ENCODE measurements around the gene CIITA. TPM values are rescaled to one million over a fixed set of nuclear protein-coding genes. Genes with fewer than 3 reads are reported as not detected.

The CIITA gene
- total RNA-seq, 1 donor from 2014 or later = 0.20 TPM

DNA sequence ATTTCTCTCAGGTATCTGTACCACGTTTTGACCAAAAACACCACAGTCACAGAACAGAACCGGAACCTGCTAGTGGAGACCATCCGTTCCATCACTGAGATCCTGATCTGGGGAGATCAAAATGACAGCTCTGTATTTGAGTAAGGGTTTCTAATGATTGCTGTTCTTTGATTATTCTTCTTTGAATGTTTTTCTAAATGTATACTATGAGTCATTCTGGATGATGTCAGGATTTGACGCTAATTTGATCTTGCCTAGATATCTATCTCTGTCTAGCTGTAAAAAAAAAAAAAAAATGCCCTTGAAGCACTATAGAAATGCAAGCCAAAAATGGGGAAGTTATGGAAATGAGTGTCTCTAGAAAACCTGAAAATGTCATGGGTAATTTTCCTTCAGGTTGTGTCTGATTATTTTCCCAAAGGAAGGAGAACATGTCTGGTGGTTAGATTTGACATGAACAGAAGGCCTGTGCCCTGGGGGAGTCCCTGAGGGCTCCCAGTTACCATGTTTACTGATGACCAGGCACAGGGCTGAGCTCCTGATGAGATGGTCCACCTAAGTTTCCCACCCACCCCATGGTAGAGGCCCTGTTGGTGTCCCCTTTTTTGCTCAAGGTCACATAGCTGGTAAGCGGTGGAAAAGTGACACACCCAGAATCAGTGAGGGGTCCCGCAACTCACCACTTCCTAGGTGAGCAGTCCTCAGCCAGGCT, 80.9 kb downstream of the CIITA start:
- peaks cover 4% of the 10 kb centered on the region for H3K4me1 Mint-ChIP-seq
- no peak for DNase-seq (ENCODE audit: low spot score in 2 of 2, unreplicated experiment in 2 of 2)
- H3K27me3 Mint-ChIP-seq (ENCODE audit: low read depth) = no peaks in the 10 kb centered on the region
- TF ChIP-seq, protein P1, sequence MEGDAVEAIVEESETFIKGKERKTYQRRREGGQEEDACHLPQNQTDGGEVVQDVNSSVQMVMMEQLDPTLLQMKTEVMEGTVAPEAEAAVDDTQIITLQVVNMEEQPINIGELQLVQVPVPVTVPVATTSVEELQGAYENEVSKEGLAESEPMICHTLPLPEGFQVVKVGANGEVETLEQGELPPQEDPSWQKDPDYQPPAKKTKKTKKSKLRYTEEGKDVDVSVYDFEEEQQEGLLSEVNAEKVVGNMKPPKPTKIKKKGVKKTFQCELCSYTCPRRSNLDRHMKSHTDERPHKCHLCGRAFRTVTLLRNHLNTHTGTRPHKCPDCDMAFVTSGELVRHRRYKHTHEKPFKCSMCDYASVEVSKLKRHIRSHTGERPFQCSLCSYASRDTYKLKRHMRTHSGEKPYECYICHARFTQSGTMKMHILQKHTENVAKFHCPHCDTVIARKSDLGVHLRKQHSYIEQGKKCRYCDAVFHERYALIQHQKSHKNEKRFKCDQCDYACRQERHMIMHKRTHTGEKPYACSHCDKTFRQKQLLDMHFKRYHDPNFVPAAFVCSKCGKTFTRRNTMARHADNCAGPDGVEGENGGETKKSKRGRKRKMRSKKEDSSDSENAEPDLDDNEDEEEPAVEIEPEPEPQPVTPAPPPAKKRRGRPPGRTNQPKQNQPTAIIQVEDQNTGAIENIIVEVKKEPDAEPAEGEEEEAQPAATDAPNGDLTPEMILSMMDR (IDR thresholded peaks at IDR 0.05; ENCODE audit: unreplicated experiment) = no peak
- H3K27ac Mint-ChIP-seq = no peak overlapping the region
- no peak overlapping the region for H3K4me3 Mint-ChIP-seq
- no peaks in the 10 kb centered on the region for H3K9me3 Mint-ChIP-seq
- H3K36me3 Mint-ChIP-seq = peaks cover 6% of the 10 kb centered on the region

DNA sequence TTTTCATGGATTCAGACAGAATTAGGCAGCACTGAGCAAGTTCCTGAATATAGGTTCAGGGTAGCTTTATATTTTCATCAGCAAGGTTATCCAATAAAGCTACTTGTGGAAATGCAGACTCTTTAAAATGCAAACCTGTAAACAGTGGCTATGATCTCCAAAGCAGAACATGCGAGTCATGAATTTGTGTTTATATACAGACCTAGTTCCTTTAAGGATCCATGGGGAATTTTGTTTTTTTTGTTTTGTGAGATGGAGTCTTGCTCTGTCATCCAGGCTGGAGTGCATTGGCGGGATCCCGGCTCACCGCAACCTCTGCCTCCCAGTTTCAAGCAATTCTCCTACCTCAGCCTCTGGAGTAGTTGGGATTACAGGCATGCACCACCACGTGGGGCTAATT, 82.2 kb downstream of the CIITA start:
- Mint-ChIP-seq H3K27me3 (ENCODE audit: low read depth) (no peaks in the 10 kb centered on the region), H3K4me1 (peaks cover 3% of the 10 kb centered on the region), H3K36me3 (peaks cover 10% of the 10 kb centered on the region), H3K4me3 (no peak overlapping the region), H3K27ac (no peak overlapping the region), H3K9me3 (no peaks in the 10 kb centered on the region)
- TF ChIP-seq, protein P1 (IDR thresholded peaks at IDR 0.05; ENCODE audit: unreplicated experiment) = no peak
- DNase-seq (ENCODE audit: low spot score in 2 of 2, unreplicated experiment in 2 of 2) = no peak

DNA sequence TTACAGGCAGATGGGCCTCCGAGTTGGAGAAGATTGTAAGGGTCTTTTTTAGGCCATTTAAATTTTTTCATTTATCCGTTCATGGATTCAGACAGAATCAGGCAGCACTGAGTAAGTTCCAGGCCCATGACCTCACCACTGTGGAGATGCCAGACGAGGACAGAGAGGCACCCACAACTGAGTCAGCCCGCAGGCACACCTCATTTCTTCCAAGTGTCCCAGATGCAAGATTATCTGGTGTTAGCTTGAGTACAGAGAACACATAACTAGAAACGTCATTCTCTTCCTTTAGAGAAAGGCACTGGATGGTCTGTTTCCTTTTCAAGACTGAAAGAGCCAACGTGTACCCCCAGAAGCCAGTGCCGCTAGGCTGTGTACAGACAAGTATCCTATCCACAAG, 84.2 kb downstream of the CIITA start:
- H3K4me1 Mint-ChIP-seq = peaks cover 6% of the 10 kb centered on the region
- H3K9me3 Mint-ChIP-seq = no peaks in the 10 kb centered on the region
- no peak overlapping the region for H3K4me3 Mint-ChIP-seq
- peaks cover 10% of the 10 kb centered on the region for H3K36me3 Mint-ChIP-seq
- DNase-seq (ENCODE audit: low spot score in 2 of 2, unreplicated experiment in 2 of 2) = no peak
- TF ChIP-seq, protein P1 (IDR thresholded peaks at IDR 0.05; ENCODE audit: unreplicated experiment) = no peak
- no peaks in the 10 kb centered on the region for H3K27me3 Mint-ChIP-seq (ENCODE audit: low read depth)
- H3K27ac Mint-ChIP-seq = no peak overlapping the region

DNA sequence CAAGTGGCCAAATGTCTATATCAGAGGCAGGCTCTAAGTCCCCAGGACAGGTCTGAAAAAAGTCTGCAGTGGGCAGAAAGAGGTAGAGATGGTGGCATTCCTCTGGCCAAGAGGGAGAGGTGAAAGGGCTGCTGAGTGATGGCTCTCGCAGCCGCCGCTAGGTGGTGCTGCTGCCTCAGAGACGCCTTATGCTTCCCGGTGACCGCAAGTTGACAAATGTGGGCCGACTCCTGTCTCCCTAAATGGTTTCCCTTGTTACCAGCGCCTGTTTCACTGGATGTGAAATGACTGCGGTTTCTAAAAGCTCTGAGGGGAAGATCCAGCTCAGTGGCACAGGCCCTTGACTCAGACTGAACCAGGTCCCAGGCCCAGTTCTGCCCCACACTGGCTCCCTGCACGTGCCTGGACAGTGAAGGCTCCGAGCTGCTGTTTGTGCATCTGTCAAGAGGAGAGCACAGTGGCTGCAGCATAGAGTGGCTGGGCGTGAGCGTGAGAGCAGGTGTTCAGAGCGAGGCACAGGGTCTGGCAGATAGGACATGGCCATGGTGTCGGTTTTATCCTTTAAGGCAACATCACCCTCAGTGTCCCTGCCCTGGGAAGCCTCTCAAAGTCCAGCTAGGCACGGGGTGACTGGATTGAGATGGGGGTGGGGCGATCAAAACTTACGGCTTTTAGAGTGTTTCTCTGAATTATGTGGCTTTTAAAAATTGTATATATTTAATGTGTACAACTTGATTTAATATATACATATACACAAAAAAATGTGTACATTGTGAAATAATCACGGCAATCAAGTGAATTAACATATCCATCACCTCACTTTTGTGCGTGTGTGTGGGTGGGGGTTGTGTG, 87.3 kb downstream of the CIITA start:
- Mint-ChIP-seq H3K4me3 (no peak overlapping the region), H3K27me3 (ENCODE audit: low read depth) (no peaks in the 10 kb centered on the region)

DNA sequence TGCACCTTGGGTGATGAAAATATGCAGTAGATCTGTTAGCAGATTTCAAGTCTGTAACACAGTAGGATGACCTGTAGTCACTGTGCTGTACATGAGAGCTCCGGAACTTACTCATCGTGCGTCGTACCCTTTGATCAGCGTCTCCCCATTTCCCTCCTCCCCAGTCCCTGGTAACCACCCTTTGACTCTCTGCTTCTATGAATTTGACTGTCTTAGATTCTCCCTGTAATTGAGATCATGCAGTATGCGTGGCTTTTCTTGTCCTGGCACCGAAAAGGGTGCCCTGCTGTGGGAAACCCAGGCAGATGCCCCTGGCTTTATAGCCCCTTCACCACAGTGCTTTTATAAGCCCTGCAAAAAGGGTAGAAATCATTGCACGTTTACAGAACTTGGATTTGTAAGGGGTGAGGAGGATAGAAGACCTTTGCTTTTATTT, 87.9 kb downstream of the CIITA start:
- Mint-ChIP-seq H3K36me3 (peaks cover 8% of the 10 kb centered on the region), H3K9me3 (no peaks in the 10 kb centered on the region), H3K4me3 (no peak overlapping the region), H3K27me3 (ENCODE audit: low read depth) (no peaks in the 10 kb centered on the region), H3K4me1 (peaks cover 4% of the 10 kb centered on the region), H3K27ac (no peak overlapping the region)
- TF ChIP-seq, protein P1 (IDR thresholded peaks at IDR 0.05; ENCODE audit: unreplicated experiment) = no peak
- DNase-seq (ENCODE audit: low spot score in 2 of 2, unreplicated experiment in 2 of 2) = no peak

More for the DNA sequence above, 87.3 kb downstream of the CIITA start:
- no peak overlapping the region for H3K27ac Mint-ChIP-seq
- peaks cover 4% of the 10 kb centered on the region for H3K4me1 Mint-ChIP-seq
- TF ChIP-seq, protein P1 (IDR thresholded peaks at IDR 0.05; ENCODE audit: unreplicated experiment) = peak; percentile 85
- no peaks in the 10 kb centered on the region for H3K9me3 Mint-ChIP-seq
- H3K36me3 Mint-ChIP-seq = peaks cover 8% of the 10 kb centered on the region
- DNase-seq (ENCODE audit: low spot score in 2 of 2, unreplicated experiment in 2 of 2) = peak; percentile 76 to 89

All from mesothelial cell of epicardium (in vitro differentiated cells).